ENCODE results near the gene OR2A25. TPM values are rescaled to one million over a fixed set of nuclear protein-coding genes. Genes with fewer than 3 reads are reported as not detected.

Gene OR2A25
- total RNA-seq, 1 experiment from 2014 or later, result not detected

GRCh38 chr7:144028547-144028946 lies 41.1 kb upstream of the OR2A25 start:
- CTCF ChIA-PET, result interaction anchor here (1.2 to 1.4 kb wide), 2 partner anchors 100 to 126 kb away, joined by 3 read pairs; partner anchors contain the start of gene TCAF1
- no TSS peak for BruUV-seq (replicated peaks)
- H3K4me3 Mint-ChIP-seq (ENCODE audit: low read depth, unreplicated experiment), result no peak overlapping the region

DNA sequence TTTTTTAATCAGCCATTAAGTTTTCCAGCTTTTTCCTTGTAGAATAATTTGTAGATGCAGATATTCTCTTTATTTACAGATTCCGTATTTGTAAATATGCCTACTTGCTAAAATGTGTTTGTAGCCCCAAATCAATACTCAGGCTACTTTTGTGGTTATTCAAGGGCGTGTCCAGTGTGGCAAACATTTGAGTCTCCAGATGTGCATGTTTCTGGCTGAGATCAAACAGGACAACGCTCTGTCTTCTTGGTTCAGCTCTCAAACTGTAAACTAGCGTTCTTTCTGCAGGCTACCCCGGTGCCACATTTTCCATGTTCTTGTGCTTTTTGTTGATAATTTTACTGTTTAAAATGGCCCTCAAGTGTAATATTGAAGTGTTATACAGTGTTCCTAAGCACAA lies 37.1 kb upstream of the OR2A25 start:
- BruUV-seq (replicated peaks), result no TSS peak
- Mint-ChIP-seq H3K9me3 (ENCODE audit: low read depth, unreplicated experiment) (no peaks in the 10 kb centered on the region), H3K36me3 (ENCODE audit: insufficient read depth, unreplicated experiment) (no peaks in the 10 kb centered on the region), H3K4me3 (ENCODE audit: low read depth, unreplicated experiment) (no peak overlapping the region), H3K27me3 (ENCODE audit: unreplicated experiment) (no peaks in the 10 kb centered on the region), H3K4me1 (ENCODE audit: low read depth, unreplicated experiment) (no peaks in the 10 kb centered on the region), H3K27ac (ENCODE audit: unreplicated experiment) (no peak overlapping the region)
- intact Hi-C loops (cut with micrococcal nuclease; ENCODE audit: unreplicated experiment), result no loop called here
- CTCF ChIA-PET, result no interaction called here
- no peak for DNase-seq
- TF ChIP-seq, protein P1, sequence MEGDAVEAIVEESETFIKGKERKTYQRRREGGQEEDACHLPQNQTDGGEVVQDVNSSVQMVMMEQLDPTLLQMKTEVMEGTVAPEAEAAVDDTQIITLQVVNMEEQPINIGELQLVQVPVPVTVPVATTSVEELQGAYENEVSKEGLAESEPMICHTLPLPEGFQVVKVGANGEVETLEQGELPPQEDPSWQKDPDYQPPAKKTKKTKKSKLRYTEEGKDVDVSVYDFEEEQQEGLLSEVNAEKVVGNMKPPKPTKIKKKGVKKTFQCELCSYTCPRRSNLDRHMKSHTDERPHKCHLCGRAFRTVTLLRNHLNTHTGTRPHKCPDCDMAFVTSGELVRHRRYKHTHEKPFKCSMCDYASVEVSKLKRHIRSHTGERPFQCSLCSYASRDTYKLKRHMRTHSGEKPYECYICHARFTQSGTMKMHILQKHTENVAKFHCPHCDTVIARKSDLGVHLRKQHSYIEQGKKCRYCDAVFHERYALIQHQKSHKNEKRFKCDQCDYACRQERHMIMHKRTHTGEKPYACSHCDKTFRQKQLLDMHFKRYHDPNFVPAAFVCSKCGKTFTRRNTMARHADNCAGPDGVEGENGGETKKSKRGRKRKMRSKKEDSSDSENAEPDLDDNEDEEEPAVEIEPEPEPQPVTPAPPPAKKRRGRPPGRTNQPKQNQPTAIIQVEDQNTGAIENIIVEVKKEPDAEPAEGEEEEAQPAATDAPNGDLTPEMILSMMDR (IDR thresholded peaks at IDR 0.05; ENCODE audit: unreplicated experiment), result no peak

More at GRCh38 chr7:144028547-144028946, 41.1 kb upstream of the OR2A25 start:
- H3K27me3 Mint-ChIP-seq (ENCODE audit: unreplicated experiment), result no peaks in the 10 kb centered on the region
- no peaks in the 10 kb centered on the region for H3K9me3 Mint-ChIP-seq (ENCODE audit: low read depth, unreplicated experiment)
- intact Hi-C loops (cut with micrococcal nuclease; ENCODE audit: unreplicated experiment), result loop anchor here (5.0 kb wide), 2 partner anchors 56 to 99 kb away; no protein-coding TSS in a partner anchor
- no peak overlapping the region for H3K27ac Mint-ChIP-seq (ENCODE audit: unreplicated experiment)
- H3K36me3 Mint-ChIP-seq (ENCODE audit: insufficient read depth, unreplicated experiment), result no peaks in the 10 kb centered on the region
- no peak for DNase-seq
- H3K4me1 Mint-ChIP-seq (ENCODE audit: low read depth, unreplicated experiment), result no peaks in the 10 kb centered on the region
- TF ChIP-seq, protein P1 (IDR thresholded peaks at IDR 0.05; ENCODE audit: unreplicated experiment), result no peak

DNA sequence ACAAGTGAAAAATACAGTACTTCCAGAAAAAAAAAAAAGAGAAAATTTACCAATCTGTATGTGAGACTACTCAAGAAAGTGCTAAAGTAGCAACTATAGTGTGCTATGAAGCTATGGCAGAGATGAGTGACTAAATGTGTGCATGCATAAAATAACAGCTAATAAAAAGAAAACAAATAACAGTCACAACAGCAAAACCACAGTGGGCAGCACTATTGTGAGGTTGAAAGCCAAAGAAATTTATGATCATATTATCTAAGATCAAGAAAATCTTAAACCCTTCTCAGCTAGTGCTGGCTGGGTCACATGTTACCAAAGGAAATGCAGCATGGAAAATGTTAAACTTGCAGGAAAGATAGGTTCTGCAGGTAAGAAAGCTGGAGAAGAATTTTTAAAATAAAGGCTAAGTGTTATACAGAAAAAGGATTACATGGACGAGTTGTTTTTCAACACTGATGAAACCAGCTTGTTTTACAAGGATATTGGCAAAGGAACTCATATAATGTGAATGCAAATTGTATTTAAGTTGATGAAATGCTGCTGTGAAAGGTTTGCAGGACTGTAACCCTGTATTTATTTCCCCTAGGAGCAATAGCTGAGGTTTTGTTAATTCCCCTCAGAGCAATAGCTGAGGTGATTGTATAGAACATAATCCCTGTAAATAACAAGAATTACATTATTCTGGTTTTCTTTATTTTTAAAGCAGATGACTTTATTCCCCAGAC lies 36.5 kb upstream of the OR2A25 start:
- Mint-ChIP-seq H3K36me3 (ENCODE audit: insufficient read depth, unreplicated experiment) (no peaks in the 10 kb centered on the region), H3K4me3 (ENCODE audit: low read depth, unreplicated experiment) (no peak overlapping the region), H3K27ac (ENCODE audit: unreplicated experiment) (no peak overlapping the region), H3K27me3 (ENCODE audit: unreplicated experiment) (no peaks in the 10 kb centered on the region), H3K4me1 (ENCODE audit: low read depth, unreplicated experiment) (no peaks in the 10 kb centered on the region), H3K9me3 (ENCODE audit: low read depth, unreplicated experiment) (no peaks in the 10 kb centered on the region)
- BruUV-seq (replicated peaks), result no TSS peak
- no peak for DNase-seq
- TF ChIP-seq, protein P1 (IDR thresholded peaks at IDR 0.05; ENCODE audit: unreplicated experiment), result no peak
- CTCF ChIA-PET, result no interaction called here
- intact Hi-C loops (cut with micrococcal nuclease; ENCODE audit: unreplicated experiment), result no loop called here

DNA sequence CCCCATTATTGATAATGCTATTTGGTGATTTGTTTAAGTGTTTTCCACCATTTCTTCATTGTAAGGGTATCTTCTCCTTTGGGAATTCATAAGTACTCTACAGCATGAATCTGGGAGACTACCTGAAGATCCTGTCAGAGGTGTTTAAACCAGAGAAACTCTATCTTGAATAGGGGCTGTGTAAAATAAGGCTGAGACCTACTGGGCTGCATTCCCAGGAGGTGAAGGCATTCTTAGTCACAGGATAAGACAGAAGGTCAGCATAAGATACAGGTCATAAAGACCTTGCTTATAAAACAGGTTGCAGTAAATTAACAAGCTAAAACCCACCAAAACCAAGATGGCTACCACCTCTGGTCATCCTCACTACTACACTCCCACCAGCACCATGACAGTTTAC lies 34.2 kb upstream of the OR2A25 start:
- Mint-ChIP-seq H3K9me3 (ENCODE audit: low read depth, unreplicated experiment) (no peaks in the 10 kb centered on the region), H3K4me1 (ENCODE audit: low read depth, unreplicated experiment) (no peaks in the 10 kb centered on the region), H3K27me3 (ENCODE audit: unreplicated experiment) (no peaks in the 10 kb centered on the region), H3K4me3 (ENCODE audit: low read depth, unreplicated experiment) (no peak overlapping the region), H3K36me3 (ENCODE audit: insufficient read depth, unreplicated experiment) (no peaks in the 10 kb centered on the region), H3K27ac (ENCODE audit: unreplicated experiment) (no peak overlapping the region)
- intact Hi-C loops (cut with micrococcal nuclease; ENCODE audit: unreplicated experiment), result no loop called here
- CTCF ChIA-PET, result no interaction called here
- no peak for DNase-seq
- BruUV-seq (replicated peaks), result no TSS peak
- TF ChIP-seq, protein P1 (IDR thresholded peaks at IDR 0.05; ENCODE audit: unreplicated experiment), result no peak

All from Calu3 (cell line).